SK-N-SH (cell line): ENCODE data around the gene NHERF2.

Experiments used
- MAX ChIP-seq: IDR thresholded peaks from 2 replicates; pipeline ENCODE4 v1.4.0; 2012; ENCODE audit warnings: low read depth
- RAD21 ChIP-seq: IDR thresholded peaks from 2 replicates; pipeline ENCODE4 v1.6.1; 2012; ENCODE audit warnings: mild to moderate bottlenecking, low read length
- SMC3 ChIP-seq: IDR thresholded peaks from 2 replicates; pipeline ENCODE4 v1.6.1; 2012; ENCODE audit warnings: low read depth, low read length, improper control_type of control experiment

- TF ChIP-seq SMC3 (no peak), RAD21 (no peak), MAX (no peak)
Measured at GRCh38 chr16:1976951-1977874, 49.5 kb upstream of the NHERF2 start.
